RPMI7951 (cell line): ENCODE measurements around the gene NRF1. TPM values are rescaled to one million over a fixed set of nuclear protein-coding genes. Genes with fewer than 3 reads are reported as not detected.

Source experiments
- DNase-seq: peaks from one replicate; pipeline ENCODE4 v3.0.0-alpha.2; 2012; ENCODE audit warnings: low read depth
- total RNA-seq: library from RNA; depleted of rRNA; stranded (reverse); fragments of >200 nt; shearing (Covaris generic); gene quantifications from 2 replicates; pipeline ENCODE4 v1.2.3, GENCODE V29; 2014

Gene NRF1
- total RNA-seq, 1 experiment from 2014 or later = 7.2 TPM

DNA sequence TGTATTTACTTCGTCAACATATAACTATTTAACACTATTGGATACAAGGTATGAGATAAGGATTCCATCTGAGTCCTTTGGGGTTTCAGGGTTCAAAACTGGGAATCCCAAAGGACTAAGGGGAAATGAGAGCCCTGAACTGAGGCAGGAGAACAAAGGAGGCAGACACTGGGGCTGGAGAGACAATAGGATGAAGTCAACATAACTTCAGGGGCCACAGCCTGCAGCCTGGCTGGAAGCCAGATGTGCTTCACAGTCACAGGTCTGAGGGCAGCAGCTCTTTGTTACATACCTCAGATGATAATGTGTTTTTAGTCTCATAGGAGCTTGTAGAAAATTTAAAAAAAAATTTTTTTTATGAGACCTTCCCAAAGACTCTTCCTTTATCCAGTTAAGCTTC, 73.3 kb downstream of the NRF1 start:
- no peak for DNase-seq

DNA sequence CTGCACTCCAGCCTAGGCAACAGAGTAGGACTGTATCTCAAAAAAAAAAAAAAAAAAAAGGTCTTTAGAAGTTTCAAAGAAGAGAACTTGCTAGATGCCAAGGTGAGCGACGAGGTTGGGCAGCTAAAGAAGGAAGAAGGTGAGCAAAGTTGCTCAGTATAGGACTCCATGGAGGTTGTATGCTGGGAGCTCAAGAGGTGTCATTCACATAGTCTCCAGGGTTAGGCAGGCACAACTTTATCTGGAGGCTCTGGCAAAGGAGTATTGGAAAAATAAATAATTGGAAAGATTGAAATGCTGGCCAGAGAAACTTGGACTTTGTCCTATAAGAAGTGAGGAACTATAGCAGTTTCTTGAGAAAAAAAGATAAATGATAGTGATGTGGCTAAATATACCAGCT, 74.5 kb downstream of the NRF1 start:
- DNase-seq = no peak

DNA sequence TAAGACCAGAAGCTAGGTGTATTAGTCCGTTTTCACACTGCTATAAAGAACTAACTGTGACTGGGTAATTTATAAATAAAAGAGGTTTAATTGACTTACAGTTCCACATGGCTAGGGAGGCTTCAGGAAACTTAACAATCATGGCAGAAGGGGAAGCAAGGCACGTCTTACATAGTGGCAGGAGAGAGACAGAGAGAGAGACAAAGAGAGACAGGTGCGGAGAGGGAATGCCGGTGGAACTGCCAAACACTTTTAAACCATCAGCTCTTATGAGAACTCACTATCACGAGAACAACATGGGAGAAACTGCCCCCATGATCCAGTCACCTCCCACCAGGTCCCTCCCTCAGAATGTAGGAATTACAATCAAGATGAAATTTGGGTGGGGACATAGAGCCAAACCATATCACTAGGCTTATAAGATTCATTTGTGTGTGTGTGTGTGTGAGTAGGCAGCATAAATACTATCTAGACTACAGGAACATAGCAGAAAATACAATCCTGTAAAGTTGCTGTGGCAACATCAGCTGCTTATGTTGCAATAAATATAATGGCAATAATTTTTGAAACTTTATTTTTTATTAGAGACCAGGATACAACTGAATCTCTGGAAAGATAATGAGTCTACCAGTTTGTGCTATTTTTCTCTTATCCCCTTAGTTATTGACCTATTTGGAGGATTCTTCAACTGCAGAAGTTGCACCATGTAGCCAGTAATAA, 77.1 kb downstream of the NRF1 start:
- no peak for DNase-seq

DNA sequence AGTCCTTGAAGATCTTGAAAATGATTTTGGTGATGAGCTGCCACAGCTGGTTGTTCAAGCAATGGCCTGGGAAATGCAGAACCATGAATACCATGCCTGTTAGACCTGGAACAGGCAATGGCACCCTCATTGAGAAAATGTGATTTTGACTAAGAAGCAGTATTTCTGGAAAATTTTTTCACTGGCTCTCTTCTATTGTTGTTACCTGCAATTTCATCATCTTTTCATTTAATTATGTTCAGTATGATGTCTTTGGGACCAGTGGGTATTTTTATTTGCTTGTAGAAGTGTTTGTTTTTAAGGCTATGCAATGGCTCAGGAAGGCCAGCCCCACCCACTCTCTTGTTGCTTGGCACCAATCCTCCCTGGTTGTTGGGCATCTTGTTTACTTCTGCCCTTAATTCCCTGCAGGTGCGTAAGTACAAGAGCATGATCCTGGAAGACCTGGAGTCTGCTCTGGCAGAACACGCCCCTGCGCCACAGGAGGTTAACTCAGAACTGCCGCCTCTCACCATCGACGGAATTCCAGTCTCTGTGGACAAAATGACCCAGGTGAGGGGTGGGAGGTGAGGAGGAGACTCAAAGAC, 78.6 kb downstream of the NRF1 start:
- no peak for DNase-seq

DNA sequence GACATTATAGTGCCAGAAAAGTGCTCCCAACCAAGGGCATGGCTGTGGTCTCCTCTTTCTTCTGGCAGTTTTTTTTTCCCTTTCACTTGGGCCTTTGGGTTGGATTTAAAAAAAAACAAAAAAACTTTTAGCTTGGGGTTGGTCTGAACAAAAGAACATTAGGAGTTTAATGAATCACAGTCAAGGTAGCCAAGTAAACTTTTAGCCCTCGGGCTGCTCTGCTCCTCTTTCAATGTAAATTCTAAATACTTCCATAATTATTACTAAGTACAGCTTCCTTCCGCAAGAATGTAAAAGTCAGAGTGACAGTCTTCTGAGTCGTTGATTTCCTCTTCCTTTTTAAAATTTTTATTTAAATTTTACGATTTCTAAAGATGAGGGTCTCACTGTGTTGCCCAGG, 79.2 kb downstream of the NRF1 start:
- DNase-seq = peak; percentile 11

DNA sequence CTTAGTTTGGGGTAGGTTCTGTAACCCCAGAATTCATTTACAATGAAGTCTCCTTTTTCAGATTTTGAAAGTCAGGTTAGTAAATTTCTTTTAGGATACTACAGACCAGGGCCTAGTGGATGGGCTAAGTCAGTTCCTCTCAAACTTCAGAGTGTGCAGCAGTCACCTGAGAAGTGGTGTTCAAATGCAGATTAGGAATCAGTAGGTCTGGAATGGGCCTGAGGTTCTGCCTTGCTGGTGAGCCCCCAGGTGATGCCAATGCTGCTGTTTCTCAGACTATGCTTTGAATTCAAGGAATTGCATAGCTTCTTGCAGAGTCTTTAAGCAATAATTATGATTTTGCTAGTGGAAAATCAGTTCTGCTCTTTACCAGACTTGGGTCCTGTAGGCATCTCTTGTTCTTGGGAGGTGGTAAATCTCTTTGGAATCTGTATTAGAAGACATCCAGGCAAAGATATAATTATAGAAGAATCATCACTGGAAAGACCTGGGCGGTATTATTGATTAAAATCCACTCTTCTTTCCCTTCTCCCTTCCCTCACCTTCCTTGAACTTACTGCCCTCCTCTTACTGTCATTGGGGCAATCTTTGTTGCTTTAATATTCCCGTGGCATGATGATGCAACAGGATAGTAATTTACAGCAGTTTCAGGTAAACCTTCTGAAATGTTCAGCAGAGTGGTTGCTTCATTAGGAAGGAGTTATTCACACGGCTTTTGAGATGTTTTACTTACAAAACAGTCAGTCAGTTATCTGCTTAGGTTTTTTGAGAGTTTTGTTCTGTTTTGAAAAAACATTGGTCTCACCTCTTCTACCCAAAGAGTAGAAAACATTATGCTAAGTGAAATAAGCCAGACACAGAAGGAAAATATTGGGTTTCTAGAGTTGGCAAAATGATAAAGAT, 87.2 kb downstream of the NRF1 start:
- no peak for DNase-seq

DNA sequence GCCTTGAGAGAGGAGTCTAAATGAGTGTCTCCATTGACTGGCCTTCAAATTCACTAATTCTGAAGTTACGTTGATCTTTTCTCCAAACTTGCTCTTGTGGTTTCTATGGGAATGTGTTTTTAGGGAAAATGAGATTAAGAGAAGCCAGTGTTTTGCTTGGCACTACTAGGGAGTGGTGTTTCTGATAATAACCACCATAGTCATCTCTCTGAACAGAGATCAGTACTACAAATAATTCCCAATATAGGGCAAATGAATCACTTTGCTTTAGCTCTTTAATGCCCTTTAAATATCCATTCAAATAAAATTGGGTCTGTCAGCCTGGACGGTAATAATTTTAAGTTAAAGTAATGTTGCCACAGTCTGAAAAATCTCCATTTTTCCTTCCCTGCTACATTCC, 90.8 kb downstream of the NRF1 start:
- DNase-seq = no peak

DNA sequence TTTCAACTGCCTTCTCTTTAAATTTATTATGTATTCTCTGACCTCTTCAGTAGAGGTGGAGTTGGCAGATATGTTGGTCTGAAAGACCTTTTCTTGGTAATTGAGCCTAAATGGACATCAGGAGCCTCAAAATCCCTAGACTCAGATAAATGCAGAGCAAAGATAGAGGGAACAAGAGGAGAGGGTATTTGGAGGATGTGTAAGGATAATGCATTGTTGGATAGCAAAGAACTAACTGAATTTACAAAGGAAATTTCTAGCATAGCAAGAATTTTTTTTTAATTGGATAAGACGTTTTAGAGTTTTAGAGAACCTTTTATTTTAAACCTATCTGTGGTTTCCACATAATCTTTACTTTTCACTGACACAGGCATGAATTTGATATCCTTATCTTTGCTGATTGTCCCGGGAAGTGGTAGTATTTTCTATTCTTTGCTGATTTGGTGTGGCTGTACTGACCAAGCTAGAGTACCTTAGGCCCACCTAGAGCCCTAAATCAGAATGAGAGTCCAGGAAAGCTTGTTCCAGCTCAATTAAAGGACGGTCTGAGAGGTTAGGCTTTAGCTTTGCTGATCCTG, 91.3 kb downstream of the NRF1 start:
- DNase-seq = no peak

DNA sequence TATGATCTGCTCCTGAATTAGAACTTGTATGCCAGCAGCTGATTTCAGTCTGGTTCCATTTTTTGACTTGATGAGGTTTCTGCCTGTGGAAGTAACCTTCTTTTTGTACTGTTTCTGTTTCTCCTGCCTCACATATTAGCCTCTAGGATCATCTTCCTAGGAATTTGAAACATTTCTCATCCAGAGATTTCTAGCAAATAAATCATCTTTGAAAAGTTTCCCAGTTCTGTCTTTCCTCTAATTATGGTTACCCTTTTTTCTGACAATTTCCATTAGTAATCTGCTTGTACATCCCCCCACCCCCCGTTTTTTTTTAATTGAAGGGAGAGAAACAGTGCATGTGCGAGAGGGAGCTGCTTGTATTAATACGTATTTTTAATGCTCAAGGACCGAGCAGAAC, 92.2 kb downstream of the NRF1 start:
- DNase-seq = no peak

DNA sequence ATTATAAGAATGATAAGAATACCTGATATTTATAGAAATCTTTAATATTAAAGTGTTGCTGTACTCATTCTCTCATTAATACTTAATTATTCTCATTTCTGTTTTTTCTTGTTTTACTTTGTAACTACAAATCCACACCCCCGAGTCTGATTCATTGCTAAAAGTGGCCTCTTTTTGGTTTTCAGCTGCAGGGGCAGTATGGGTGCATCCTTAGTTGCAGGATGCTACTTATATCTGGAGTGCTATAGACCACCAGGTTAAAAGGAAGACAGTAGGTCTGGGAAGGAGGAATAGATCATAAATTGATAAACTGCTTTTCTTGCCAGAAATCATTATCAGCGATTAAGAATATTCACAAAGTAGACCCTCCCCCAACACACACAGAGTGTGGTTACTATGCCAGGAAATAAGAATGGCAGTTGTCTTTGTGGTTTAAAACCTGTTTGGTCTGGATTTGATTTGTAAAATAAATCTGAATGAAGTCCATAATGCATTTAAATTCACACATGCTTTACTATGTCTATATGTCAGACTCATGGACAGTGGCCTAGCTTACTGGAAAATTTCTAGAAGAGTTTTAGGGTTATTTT, 96.5 kb downstream of the NRF1 start:
- no peak for DNase-seq

DNA sequence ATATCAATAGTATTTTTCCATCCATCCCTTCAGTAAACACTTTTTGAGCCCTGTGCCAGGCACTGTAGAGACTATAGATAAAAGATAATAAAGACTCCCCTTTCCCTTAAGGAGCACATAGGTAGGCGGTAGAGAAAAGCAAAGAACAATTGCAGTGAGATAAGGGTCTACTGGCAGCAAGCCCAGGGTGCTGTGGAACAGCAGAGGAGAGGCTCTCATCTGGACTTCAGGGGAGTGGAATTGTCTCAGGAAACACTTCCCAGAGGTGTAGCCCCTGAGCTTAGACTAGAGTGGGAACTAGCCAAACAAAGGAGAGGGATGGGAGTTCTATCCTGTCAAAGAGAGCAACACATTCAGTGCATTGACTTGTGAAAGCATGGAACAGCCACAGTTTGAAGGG, 102.0 kb downstream of the NRF1 start:
- DNase-seq = no peak

DNA sequence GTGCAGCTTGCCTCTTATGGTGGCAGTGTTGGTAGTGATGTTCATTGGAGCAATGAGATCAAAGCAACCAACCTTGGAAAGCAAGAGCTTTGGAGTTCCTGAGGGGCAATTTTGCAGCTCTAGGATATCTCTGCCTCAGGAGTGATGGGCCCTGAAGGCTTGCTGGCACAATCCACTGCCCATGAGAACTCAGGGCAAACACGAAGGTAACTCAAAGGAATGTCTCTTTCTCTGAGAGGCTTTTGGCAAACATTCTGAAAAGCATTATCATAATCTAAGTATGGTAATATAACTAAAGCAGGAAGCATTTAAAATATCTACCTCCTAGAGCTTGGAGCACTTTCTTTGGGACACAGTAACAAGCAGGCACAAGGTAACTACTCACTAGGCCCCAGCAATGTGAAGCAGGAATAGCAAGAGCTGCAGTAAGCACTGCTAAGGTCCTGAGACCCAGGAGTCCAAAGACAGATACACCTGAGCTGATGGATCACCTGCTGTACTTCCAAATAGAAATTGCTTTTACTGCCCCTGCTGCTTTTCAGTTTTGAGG, 103.1 kb downstream of the NRF1 start:
- no peak for DNase-seq

DNA sequence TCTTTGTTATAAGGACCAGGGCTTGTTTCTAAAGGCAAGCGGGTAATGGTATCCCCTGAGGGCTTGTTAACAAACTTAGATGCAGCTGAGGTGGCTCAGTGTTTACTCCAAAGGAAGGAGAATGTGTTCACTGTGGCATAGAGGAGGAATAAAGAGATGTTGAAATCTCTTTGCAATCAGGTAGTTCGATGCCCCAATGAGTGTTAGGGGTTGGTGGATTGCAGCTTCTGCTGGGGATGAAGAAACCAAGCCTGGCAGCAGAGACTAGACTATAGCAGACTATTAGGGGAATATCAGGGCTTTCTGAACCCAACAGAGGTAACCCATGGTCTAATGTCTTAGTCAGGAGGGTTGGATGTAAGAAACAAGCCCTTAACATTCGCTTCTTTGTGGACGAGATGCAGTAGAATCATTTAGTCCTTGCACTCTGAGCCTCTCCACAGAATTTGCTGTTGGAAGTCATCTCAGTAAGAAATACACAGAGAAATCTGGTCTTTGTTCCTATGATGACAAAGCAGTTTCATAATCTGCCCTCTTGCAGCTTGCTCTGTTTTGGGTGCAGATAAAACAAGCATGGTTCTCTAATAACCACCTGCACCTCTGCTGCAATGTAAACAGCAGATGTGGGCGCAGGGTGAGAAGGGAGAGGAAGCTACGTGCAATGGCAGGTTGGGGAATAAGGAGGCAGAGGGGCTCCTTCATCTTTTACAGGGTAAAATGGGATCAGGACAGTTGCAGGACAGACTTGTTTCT, 108.6 kb downstream of the NRF1 start:
- DNase-seq = no peak

DNA sequence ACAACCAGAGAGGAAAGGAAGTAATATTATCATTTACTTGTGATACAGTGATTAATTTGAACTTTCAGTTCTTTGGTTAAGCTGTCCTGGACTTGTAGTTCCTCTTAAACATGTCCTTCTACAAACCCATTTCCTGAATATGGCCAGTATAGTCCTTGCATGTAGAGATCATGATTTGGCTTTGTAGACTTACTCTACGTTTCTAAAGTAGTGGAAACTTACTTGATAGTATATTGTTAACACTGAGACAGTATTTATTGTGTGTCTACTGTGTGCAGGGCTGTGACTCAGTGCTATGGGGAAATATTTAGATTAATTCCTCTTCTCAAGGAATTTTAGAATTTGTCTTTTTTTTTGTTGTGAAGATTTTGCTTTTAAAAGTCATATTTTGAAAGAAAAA, 109.5 kb downstream of the NRF1 start:
- DNase-seq = no peak

DNA sequence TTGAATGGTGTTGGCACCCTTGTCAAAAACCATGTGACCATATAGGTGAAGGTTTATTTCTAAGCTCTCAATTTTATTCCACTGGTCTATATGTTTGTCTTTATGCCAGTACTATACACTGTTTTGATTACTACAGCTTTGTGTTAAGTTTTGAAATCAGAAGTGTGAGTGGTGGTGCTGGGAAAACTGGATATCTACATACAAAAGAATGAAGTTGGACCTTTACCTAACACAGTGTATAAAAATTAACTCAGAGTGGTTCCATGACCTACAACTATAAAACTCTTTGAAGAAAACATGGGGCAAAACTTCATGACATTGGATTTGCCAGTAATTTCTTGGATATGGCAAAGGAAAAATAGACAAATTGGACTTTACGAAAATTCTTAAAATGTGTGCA, 112.2 kb downstream of the NRF1 start:
- no peak for DNase-seq

DNA sequence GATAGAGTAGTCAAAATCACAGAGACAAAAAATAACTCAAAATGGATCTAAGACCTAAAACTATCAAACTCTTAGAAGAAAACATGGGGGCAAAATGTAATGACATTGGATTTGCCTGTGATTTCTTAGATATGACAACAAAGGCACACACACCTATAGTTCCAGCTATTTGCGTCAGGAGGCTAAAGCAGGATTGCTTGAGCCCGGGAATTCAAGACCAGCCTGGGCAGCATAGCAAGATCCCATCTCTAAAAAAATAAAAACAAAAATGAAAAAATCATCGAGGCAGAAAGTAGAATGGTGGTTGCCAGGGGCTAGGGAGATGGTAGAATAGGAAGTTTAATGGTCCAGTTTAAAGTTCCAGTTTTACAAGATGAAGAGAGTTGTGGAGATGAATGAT, 113.3 kb downstream of the NRF1 start:
- DNase-seq = no peak

DNA sequence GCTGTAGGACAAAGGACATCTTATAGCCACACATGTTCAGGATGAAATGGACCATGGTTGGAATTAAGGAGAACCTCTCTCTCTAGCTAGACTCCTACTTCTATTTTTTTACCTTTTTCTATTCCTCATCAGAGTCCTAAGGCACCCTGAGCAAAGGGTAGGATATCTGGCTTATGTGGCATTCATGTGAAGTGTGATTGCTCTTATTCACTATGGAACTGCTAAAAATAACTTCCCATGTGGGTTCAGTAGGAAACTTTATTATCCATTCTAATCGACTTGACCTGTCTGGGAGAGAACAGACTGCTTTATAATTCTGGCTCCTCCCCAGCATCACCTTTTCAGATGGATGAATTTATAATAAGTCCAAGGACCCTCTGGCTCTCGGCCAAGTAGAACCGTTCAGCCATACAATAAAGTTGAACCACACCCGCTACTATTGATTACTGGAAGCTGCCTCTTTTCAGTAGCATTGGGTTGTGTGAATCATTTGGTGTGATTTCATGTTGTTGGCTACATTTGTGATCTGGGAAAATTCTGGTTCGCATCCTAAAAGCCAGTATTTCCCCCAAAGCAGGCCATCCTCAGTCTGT, 117.5 kb downstream of the NRF1 start:
- DNase-seq = no peak

DNA sequence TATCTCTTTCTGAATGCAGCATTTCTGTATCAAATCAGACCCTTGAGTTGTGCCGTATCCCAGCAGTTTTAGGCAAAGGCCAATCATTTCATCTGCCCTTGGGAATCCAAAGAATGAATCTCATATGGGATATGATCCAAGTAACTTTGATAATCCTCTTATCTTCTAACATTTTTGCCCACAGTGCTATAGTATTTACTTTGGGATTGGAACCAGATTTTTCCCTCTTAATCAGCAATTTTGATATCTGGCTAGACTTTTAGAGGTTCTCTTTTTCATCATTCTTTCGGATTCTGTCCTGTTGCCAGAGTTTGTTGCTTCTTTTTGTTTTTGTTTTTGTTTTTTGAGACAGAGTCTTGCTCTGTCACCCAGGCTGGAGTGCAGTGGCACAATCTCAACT, 118.0 kb downstream of the NRF1 start:
- no peak for DNase-seq

DNA sequence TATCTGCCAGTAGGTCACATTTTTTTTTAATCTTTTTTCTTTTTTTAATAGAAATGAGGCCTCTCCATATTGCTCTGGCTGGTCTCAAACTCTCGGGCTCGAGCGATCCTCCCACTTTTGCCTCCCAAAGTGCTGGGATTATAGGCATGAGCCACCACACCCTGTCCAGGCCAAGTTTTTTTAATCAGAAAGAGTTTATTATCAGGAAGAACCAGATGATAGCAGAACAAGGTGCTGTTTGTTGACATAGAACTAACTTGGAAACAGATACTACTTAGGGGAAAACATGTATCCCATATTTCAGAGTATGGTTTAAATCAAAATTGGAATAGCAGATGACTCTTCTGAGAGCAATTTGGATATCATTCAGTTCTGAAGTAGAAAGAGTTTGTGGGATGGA, 118.6 kb downstream of the NRF1 start:
- no peak for DNase-seq

DNA sequence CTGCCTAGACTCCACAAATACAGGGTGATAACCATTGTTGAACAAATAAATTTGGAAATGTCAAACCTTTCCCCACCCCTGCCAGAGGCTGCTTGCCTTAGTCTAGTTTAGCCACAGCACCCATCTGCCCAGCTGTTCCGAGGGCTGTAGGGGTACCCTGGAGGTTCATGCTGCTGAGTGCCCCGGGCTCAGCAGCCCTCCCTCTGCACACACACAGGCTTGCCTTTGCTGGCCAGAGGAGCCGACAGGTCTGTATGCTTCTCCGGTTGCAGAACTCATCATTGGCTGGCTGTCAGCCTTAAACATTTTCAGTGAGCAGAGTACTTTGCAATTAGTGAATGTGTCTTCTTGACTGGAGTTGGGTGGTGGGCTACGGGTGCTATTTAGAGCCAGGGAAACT, 122.9 kb downstream of the NRF1 start:
- no peak for DNase-seq

DNA sequence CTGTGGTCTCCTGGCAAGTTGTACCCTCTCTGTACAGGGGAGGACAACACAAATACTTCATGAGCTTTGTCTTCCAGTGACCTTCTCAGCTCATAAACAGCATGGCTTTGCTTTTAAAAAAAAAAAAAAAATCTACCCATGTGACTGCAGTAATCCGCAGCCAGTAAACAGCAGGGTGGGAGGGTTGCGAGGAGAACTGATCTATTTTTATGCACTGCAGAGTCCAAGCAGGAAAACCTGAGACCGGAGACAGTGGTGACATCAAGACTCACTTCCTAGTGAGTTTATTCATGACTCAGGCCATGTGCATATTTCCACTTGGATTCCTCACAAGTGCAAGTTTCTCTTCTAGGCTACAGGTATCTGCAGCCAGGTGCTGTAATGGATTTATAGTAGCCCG, 127.9 kb downstream of the NRF1 start:
- peak; percentile 10 for DNase-seq
